Activated naive CD4-positive, alpha-beta T cell treated with anti-CD3 and anti-CD28 coated beads, Interleukin-2, amount 10 ng/mL, durations not matched to agents 7 days and 5 days (primary cell): ENCODE data around the gene POLE2.
A peak's percentile ranks its signal among the peaks of the same experiment; 100 is the strongest.
"Not testable (repeated sequence)": the region's sequence is repeated elsewhere in the genome, so short reads cannot be mapped to it uniquely, and the experiment has no call there.

ENCODE experiments used
- CTCF ChIA-PET: fragments of 350-600 bp; sonication (Branson Sonifier 250); formaldehyde crosslinking; loops from one replicate; lab custom pipeline; 2021; ENCODE audit warnings: antibody characterized with exemption; lab: Charles Lee
- DNase-seq: peaks from one replicate; pipeline ENCODE4 v3.0.0-alpha.2; 2020
- H3K27ac Mint-ChIP-seq: one replicate; pipeline ENCODE4 v1.8.0; 2021; ENCODE audit warnings: mild to moderate bottlenecking, moderate library complexity, mixed read lengths
- H3K27me3 Mint-ChIP-seq: one replicate; pipeline ENCODE4 v1.8.0; 2021; ENCODE audit warnings: mild to moderate bottlenecking, mixed read lengths
- H3K36me3 Mint-ChIP-seq: one replicate; pipeline ENCODE4 v1.8.0; 2021; ENCODE audit warnings: mixed read lengths
- H3K4me1 Mint-ChIP-seq: one replicate; pipeline ENCODE4 v1.8.0; 2021; ENCODE audit warnings: mixed read lengths
- H3K4me3 Mint-ChIP-seq: one replicate; pipeline ENCODE4 v1.8.0; 2021; ENCODE audit warnings: mild to moderate bottlenecking, moderate library complexity, mixed read lengths
- H3K9me3 Mint-ChIP-seq: one replicate; pipeline ENCODE4 v1.8.0; 2021; ENCODE audit warnings: mixed read lengths

POLE2 gene

GRCh38 chr14:49619730-49620129 lies 68.3 kb downstream of the POLE2 start:
- Mint-ChIP-seq H3K4me3 (peak overlapping the region; percentile 99), H3K27me3 (no peaks in the 10 kb centered on the region), H3K4me1 (peaks cover 60% of the 10 kb centered on the region), H3K9me3 (no peaks in the 10 kb centered on the region), H3K36me3 (peaks cover 59% of the 10 kb centered on the region), H3K27ac (peak overlapping the region; percentile 99)
- CTCF ChIA-PET: interaction anchor here (0.6 to 3.4 kb wide), 8 partner anchors 10 to 158 kb away, joined by 3 to 27 read pairs (median 3); partner anchors contain the start of genes DNAAF2, KLHDC1 and LRR1
- no peak for DNase-seq

DNA sequence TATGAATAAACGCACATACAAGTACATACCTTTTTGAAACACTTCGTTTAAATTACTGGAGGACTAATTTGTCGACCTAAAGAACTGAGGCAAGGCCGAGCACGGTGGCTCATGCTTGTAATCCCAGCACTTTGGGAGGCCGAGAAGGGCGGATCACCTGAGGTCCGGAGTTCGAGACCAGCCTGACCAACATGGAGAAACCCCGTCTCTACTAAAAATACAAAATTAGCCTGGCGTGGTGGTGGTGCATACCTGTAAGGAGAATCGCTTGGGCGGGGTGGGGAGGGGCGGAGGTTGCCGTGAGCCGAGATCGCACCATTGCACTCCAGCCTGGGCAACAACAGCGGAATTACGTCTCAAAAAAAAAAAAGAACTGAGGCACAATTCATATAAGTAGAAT lies 68.7 kb downstream of the POLE2 start:
- not testable (repeated sequence) for H3K27me3 Mint-ChIP-seq, DNase-seq, H3K9me3 Mint-ChIP-seq
- H3K27ac Mint-ChIP-seq: peak overlapping the region; percentile 99
- H3K4me1 Mint-ChIP-seq: peaks cover 57% of the 10 kb centered on the region
- peak overlapping the region; percentile 99 for H3K4me3 Mint-ChIP-seq
- H3K36me3 Mint-ChIP-seq: peaks cover 58% of the 10 kb centered on the region
- CTCF ChIA-PET: interaction anchor here (3.4 kb wide), 1 partner anchor 15 kb away, joined by 27 read pairs; the partner anchor contains the start of gene DNAAF2

DNA sequence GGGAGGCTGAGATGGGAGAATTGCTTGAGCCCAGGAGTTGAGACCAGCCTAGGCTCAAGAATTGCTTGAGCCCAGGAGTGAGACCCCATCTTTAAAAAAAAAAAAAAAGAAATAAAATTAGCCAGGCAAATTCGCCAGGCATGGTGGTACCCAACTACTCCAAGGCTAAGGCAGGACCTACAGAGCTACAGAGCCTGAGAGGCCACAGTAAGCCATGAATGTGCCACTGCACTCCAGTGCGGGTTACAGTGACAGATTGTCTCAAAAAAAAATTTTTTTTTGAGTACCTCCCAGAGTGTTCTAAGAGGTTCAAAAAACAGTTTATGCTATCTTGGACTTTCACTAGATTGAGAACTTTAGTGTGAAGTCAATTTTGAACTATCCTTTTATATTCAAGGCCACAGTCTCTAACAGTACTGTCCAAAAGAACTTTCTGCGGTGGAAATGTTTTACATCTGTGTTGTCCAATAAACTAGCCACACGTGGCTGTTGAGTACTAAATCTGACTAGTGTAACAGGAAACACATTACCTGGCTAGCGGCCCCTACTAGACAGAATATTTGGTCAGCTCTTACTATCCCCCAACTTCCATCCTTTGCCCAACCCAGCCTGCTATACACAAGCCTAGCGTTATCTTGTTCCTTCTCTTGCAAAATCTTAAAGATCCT lies 70.0 kb downstream of the POLE2 start:
- Mint-ChIP-seq H3K4me3 (peak overlapping the region; percentile 3), H3K27ac (peak overlapping the region; percentile 78), H3K36me3 (peaks cover 53% of the 10 kb centered on the region), H3K27me3 (no peaks in the 10 kb centered on the region), H3K9me3 (no peaks in the 10 kb centered on the region), H3K4me1 (peaks cover 44% of the 10 kb centered on the region)
- CTCF ChIA-PET: no interaction called here
- DNase-seq: no peak

GRCh38 chr14:49615776-49616175 lies 72.2 kb downstream of the POLE2 start:
- Mint-ChIP-seq H3K27me3 (no peaks in the 10 kb centered on the region), H3K36me3 (peaks cover 46% of the 10 kb centered on the region), H3K4me3 (no peak overlapping the region), H3K9me3 (no peaks in the 10 kb centered on the region), H3K4me1 (peaks cover 42% of the 10 kb centered on the region), H3K27ac (no peak overlapping the region)
- CTCF ChIA-PET: no interaction called here
- DNase-seq: no peak

DNA sequence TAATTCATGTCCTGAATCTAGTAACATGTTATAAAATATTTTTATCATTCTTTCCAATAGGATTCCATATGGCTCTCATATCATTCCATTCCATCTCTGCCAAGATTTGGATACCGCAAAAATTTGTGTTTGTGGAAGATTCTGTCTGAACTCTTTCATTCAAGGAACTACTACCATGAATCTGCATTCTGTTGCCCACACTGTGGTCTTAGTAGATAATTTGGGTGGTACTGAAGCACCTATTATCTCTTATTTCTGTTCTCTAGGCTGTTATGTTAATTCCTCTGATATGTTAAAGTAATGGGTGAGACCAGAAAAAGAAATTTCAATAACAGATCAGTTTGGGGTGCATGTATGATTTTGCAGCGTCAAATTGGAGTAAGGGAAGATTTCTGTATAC lies 73.8 kb downstream of the POLE2 start:
- H3K4me1 Mint-ChIP-seq: peaks cover 34% of the 10 kb centered on the region
- H3K27me3 Mint-ChIP-seq: no peaks in the 10 kb centered on the region
- no peak overlapping the region for H3K4me3 Mint-ChIP-seq
- peaks cover 45% of the 10 kb centered on the region for H3K36me3 Mint-ChIP-seq
- DNase-seq: no peak
- no peaks in the 10 kb centered on the region for H3K9me3 Mint-ChIP-seq
- H3K27ac Mint-ChIP-seq: no peak overlapping the region
- CTCF ChIA-PET: no interaction called here

- Mint-ChIP-seq H3K9me3 (no peaks in the 10 kb centered on the region), H3K4me3 (no peak overlapping the region), H3K36me3 (peaks cover 40% of the 10 kb centered on the region), H3K27ac (no peak overlapping the region), H3K4me1 (peaks cover 26% of the 10 kb centered on the region), H3K27me3 (no peaks in the 10 kb centered on the region)
- no peak for DNase-seq
- CTCF ChIA-PET: no interaction called here
Measured at GRCh38 chr14:49612671-49613070, 75.3 kb downstream of the POLE2 start.

GRCh38 chr14:49612251-49612650 lies 75.8 kb downstream of the POLE2 start:
- CTCF ChIA-PET: no interaction called here
- Mint-ChIP-seq H3K4me1 (peaks cover 22% of the 10 kb centered on the region), H3K27ac (no peak overlapping the region)

GRCh38 chr14:49607583-49607982 lies 80.4 kb downstream of the POLE2 start:
- H3K27me3 Mint-ChIP-seq: no peaks in the 10 kb centered on the region
- peaks cover 23% of the 10 kb centered on the region for H3K4me1 Mint-ChIP-seq
- H3K36me3 Mint-ChIP-seq: peaks cover 45% of the 10 kb centered on the region
- CTCF ChIA-PET: no interaction called here
- no peak for DNase-seq
- no peak overlapping the region for H3K4me3 Mint-ChIP-seq
- H3K27ac Mint-ChIP-seq: no peak overlapping the region
- no peaks in the 10 kb centered on the region for H3K9me3 Mint-ChIP-seq

More at GRCh38 chr14:49612251-49612650, 75.8 kb downstream of the POLE2 start:
- H3K4me3 Mint-ChIP-seq: no peak overlapping the region
- DNase-seq: no peak
- H3K36me3 Mint-ChIP-seq: peaks cover 40% of the 10 kb centered on the region
- H3K9me3 Mint-ChIP-seq: no peaks in the 10 kb centered on the region
- no peaks in the 10 kb centered on the region for H3K27me3 Mint-ChIP-seq

DNA sequence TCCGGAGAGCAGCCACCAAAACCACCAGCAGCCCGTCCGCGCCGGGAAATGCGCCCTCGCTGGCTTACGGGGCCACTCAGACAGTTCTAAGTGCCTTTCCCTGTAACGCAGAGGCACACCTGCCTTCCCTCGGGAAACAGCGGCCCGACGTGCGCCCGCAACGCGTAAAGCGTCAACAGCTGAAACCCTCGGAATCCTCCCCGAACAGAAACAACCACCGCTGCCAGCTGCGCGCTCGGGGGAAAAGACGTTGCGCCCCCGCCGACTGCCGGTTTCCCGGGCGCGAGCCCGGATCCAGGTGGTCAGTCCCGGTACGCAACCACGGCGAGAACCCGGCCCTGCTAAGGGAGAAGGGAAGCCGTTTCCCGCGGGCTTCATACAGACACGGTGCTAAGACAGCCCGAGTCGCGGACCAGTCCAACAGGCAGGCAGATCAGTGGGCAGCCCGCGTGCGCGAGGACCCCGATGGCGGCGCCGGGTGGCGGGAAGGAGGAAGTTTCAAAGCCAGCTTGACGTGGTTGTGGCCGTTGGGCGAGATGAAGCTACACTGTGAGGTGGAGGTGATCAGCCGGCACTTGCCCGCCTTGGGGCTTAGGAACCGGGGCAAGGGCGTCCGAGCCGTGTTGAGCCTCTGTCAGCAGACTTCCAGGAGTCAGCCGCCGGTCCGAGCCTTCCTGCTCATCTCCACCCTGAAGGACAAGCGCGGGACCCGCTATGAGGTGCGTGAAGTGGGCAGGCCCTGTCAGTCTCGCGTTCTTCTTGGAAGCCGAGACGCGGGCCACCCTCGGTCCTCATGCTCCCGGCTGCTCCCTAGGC lies 89.3 kb downstream of the POLE2 start, which contains the start of gene LRR1:
Gene LRR1, plus strand, starts transcription at position 456 of the 816 bp plus-strand sequence. Its CDS starts 81 bp downstream, at position 537.
- Mint-ChIP-seq H3K9me3 (no peaks in the 10 kb centered on the region), H3K4me3 (peak within 1 kb of the TSS; percentile 96), H3K4me1 (peaks cover 53% of the 10 kb centered on the region), H3K27ac (peak within 1 kb of the TSS; percentile 99), H3K36me3 (peaks cover 22% of the 10 kb centered on the region), H3K27me3 (peaks cover 4% of the 10 kb centered on the region)
- DNase-seq: peak; percentile 89
- CTCF ChIA-PET: interaction anchor here (0.6 to 3.1 kb wide), 4 partner anchors 11 to 33 kb away, joined by 3 to 16 read pairs (median 4); partner anchors contain the start of genes MGAT2, RPL36AL and RPS29

- peak overlapping the region; percentile 96 for H3K4me3 Mint-ChIP-seq
- H3K27me3 Mint-ChIP-seq: peaks cover 4% of the 10 kb centered on the region
- peak overlapping the region; percentile 99 for H3K27ac Mint-ChIP-seq
- DNase-seq: no peak
- no peaks in the 10 kb centered on the region for H3K9me3 Mint-ChIP-seq
- peaks cover 20% of the 10 kb centered on the region for H3K36me3 Mint-ChIP-seq
- H3K4me1 Mint-ChIP-seq: peaks cover 53% of the 10 kb centered on the region
- CTCF ChIA-PET: interaction anchor here (3.1 kb wide), 1 partner anchor 10 kb away, joined by 16 read pairs; no protein-coding TSS in a partner anchor
Measured at GRCh38 chr14:49598189-49598484, 89.9 kb downstream of the POLE2 start.

DNA sequence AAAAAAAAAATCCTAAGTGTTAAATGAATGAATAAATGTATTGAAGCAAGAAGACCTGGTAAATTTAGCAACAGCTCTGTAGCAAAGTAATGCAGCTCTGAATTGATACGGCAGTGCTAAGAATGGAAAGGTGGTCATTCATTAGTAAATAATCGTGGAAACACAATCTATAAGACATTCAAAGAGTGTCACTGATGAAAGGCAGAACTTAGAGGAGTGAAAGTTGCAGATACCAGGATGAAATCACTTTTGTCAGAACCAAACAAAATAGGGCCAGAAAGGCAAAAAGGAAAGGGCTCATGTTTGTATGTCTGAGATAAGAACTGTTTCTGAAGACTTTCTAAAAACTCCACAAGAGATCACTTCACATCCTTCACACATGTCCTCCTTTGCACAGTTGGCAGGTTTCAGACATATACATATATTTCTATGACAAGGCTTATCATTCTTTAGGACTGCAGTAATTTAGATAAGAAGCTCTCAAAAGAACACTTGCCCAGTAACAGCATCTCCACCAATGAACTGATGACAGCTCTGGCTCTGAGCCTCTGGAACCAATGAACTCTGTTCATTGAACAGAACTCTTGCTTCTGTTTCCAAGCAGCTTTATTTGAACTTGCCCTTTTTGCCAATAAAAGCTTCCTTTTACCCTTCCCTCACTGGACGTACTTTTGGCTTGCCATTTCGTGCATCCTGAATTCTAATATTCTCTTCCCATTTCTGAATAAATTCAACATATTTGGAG lies 93.5 kb downstream of the POLE2 start:
- CTCF ChIA-PET: interaction anchor here (1.3 to 1.6 kb wide), 2 partner anchors 8 to 26 kb away, joined by 3 to 13 read pairs; partner anchors contain the start of genes MGAT2, RPL36AL and RPS29
- Mint-ChIP-seq H3K4me1 (peaks cover 30% of the 10 kb centered on the region), H3K4me3 (no peak overlapping the region)

More for the DNA sequence above, 93.5 kb downstream of the POLE2 start:
- peaks cover 6% of the 10 kb centered on the region for H3K36me3 Mint-ChIP-seq
- DNase-seq: no peak
- peak overlapping the region; percentile 14 for H3K27ac Mint-ChIP-seq
- H3K9me3 Mint-ChIP-seq: no peaks in the 10 kb centered on the region
- H3K27me3 Mint-ChIP-seq: peaks cover 4% of the 10 kb centered on the region
